Small intestine (tissue), 7 donors: ENCODE results near the gene NDUFC2. TPM values are rescaled to one million over a fixed set of nuclear protein-coding genes. Genes with fewer than 3 reads are reported as not detected.
"Not testable (repeated sequence)": the region's sequence is repeated elsewhere in the genome, so short reads cannot be mapped to it uniquely, and the experiment has no call there.

ENCODE experiments used
- DNase-seq, 2 donors: peaks; one replicate each; pipeline versions ENCODE4 v3.0.0 to v3.0.0-alpha.2; 2013
- FAIRE-seq: peaks from 2 replicates; lab custom pipeline; 2012; peaks lifted over from hg19 to GRCh38; lab: Jason Lieb, UNC
- H3K27ac ChIP-seq, 3 donors: one replicate each; pipeline ENCODE4 v1.5.1; 2013; ENCODE audit warnings: low read length in 2 of 3, mild to moderate bottlenecking in 2 of 3, control low read depth in 1 of 3, inconsistent platforms in 1 of 3, low read depth in 1 of 3, moderate library complexity in 1 of 3
- H3K27me3 ChIP-seq, 3 donors: one replicate each; pipeline ENCODE4 v1.6.1; 2013; ENCODE audit warnings: low read length in 3 of 3, inconsistent platforms in 1 of 3; ENCODE audit not compliant: control insufficient read depth in 3 of 3, insufficient read depth in 3 of 3
- H3K36me3 ChIP-seq, 3 donors: one replicate each; pipeline ENCODE4 v1.6.1; 2013; ENCODE audit warnings: low read length in 3 of 3, inconsistent platforms in 1 of 3, low read depth in 1 of 3, mild to moderate bottlenecking in 1 of 3, moderate library complexity in 1 of 3; ENCODE audit not compliant: control insufficient read depth in 3 of 3, insufficient read depth in 2 of 3
- H3K4me1 ChIP-seq, 3 donors: one replicate each; pipeline ENCODE4 v1.6.1; 2013; ENCODE audit warnings: low read length in 2 of 3, inconsistent platforms in 1 of 3, low read depth in 1 of 3, mild to moderate bottlenecking in 1 of 3, moderate library complexity in 1 of 3; ENCODE audit not compliant: control insufficient read depth in 3 of 3, insufficient read depth in 2 of 3
- H3K4me3 ChIP-seq, 3 donors: one replicate each; pipeline ENCODE4 v1.5.1; 2013; ENCODE audit warnings: low read length in 3 of 3, control low read depth in 1 of 3, inconsistent platforms in 1 of 3, low read depth in 1 of 3, mild to moderate bottlenecking in 1 of 3, moderate library complexity in 1 of 3
- H3K9me3 ChIP-seq, 2 donors: one replicate each; pipeline ENCODE4 v1.6.1; 2013; ENCODE audit warnings: low read depth in 1 of 2, low read length in 1 of 2; ENCODE audit not compliant: control insufficient read depth in 2 of 2, insufficient read depth in 1 of 2
- WGBS, 3 donors: extraction: QIAGEN DNeasy Blood & Tissue Kit; methylation state at CpG; one replicate each; pipeline ENCODE4 v1.1.7; 2013; 5-methylcytosine and 5-hydroxymethylcytosine counted together
- polyA plus RNA-seq, 4 donors: library from polyadenylated mRNA; stranded (reverse) in 3 of 4; unstranded in 1 of 4; fragments of 200-250 nt in 3 of 4; fragments of 120-200 nt in 1 of 4; gene quantifications; one replicate each; pipeline versions ENCODE4 v1.2.1 to v1.2.3, GENCODE V29; 2013
- donor health status: healthy with polysubstance abuse.
- donor health status: control.
- donor health status: control.
- donor health status: Bipolar disorder and iron deficiency.
- donor health status: healthy.

Gene NDUFC2
- polyA plus RNA-seq, 4 donors, result 172 to 381 (median 178) TPM

GRCh38 chr11:78077592-78077991 is 2.1 kb downstream of the NDUFC2 start:
- Histone ChIP-seq H3K36me3 (peaks cover 0 to 15% (median 0%) of the 10 kb centered on the region in 3 donors), H3K4me1 (peaks cover 4 to 24% (median 10%) of the 10 kb centered on the region in 3 donors)
- not testable (repeated sequence) for H3K9me3 ChIP-seq, DNase-seq, FAIRE-seq, H3K4me3 ChIP-seq, H3K27ac ChIP-seq, H3K27me3 ChIP-seq
- 68 to 76% (median 70%) methylated on average over 4 of the region's 4 CpGs for WGBS, 3 donors

GRCh38 chr11:78076733-78077403 is 2.8 kb downstream of the NDUFC2 start:
- Histone ChIP-seq H3K36me3 (peaks cover 0 to 22% (median 0%) of the 10 kb centered on the region in 3 donors), H3K4me3 (no peak overlapping the region), H3K9me3 (no peaks in the 10 kb centered on the region), H3K27me3 (no peaks in the 10 kb centered on the region), H3K4me1 (peaks cover 4 to 24% (median 10%) of the 10 kb centered on the region in 3 donors), H3K27ac (no peak overlapping the region)
- FAIRE-seq (no peak), DNase-seq (no peak)
- 63 to 74% (median 72%) methylated on average over 6 of the region's 6 CpGs for WGBS, 3 donors

DNA sequence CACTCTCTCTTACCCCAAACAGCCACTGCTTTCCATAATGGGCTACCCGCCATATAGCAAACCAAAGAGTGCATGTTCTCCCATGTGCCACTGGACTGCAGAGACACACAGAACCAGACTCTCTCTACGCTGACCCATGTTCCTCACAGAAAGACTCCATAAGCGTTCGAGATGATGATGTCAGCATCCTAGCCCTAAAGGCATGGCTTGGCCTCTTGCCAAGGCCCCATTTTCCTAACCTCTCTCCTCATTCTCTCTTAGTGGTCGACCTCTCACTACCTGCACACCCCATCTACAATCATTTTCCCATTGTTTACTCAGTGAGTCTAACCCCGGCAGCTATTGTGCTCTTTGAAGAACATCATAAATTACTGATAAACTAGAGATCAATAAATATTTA is 4.9 kb downstream of the NDUFC2 start:
- no peak for FAIRE-seq
- Histone ChIP-seq H3K27me3 (no peaks in the 10 kb centered on the region), H3K4me1 (peaks cover 4 to 24% (median 6%) of the 10 kb centered on the region in 3 donors), H3K27ac (no peak overlapping the region), H3K36me3 (peaks cover 4 to 31% (median 11%) of the 10 kb centered on the region in 3 donors), H3K9me3 (no peaks in the 10 kb centered on the region), H3K4me3 (no peak overlapping the region)
- WGBS, 3 donors, result 54 to 79% (median 57%) methylated on average over 6 of the region's 6 CpGs
- DNase-seq, result no peak

- no peak overlapping the region for H3K4me3 ChIP-seq
- WGBS, 3 donors, result 95% methylated on average over 4 of the region's 4 CpGs
- H3K9me3 ChIP-seq, result no peaks in the 10 kb centered on the region
- H3K36me3 ChIP-seq, result peaks cover 4 to 39% (median 11%) of the 10 kb centered on the region in 3 donors
- FAIRE-seq (no peak), DNase-seq (peak in 1 of 2 donors; percentile 45)
- H3K27ac ChIP-seq, result no peak overlapping the region
- peaks cover 0 to 18% (median 1%) of the 10 kb centered on the region in 3 donors for H3K4me1 ChIP-seq
- no peaks in the 10 kb centered on the region for H3K27me3 ChIP-seq
Observed at GRCh38 chr11:78072455-78072854, 7.2 kb downstream of the NDUFC2 start.

DNA sequence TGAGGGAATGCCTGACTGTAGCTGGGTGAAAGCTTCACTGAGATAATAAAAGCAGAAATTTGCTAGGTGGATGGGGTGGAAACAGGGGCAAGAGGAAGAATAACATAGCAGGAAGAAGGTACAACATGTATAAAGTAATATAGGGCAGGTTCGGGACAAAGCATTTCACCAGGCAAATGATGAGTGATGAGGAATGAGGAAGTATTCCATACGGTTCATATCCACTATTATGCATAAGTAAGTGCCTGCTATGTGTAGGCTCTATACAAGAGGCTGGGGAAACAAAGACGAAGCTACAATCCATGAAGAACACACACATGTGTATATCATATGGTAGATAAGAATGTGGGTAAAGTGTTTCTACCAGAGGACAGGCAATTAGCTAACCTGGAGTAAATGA is 7.9 kb downstream of the NDUFC2 start:
- no peak overlapping the region for H3K4me3 ChIP-seq
- FAIRE-seq, result no peak
- peaks cover 4 to 37% (median 11%) of the 10 kb centered on the region in 3 donors for H3K36me3 ChIP-seq
- no peaks in the 10 kb centered on the region for H3K27me3 ChIP-seq
- WGBS, 3 donors, result 71 to 77% (median 72%) methylated on average over 3 of the region's 3 CpGs
- no peak overlapping the region for H3K27ac ChIP-seq
- peaks cover 0 to 10% (median under 1%) of the 10 kb centered on the region in 3 donors for H3K4me1 ChIP-seq
- no peak for DNase-seq
- H3K9me3 ChIP-seq, result no peaks in the 10 kb centered on the region

DNA sequence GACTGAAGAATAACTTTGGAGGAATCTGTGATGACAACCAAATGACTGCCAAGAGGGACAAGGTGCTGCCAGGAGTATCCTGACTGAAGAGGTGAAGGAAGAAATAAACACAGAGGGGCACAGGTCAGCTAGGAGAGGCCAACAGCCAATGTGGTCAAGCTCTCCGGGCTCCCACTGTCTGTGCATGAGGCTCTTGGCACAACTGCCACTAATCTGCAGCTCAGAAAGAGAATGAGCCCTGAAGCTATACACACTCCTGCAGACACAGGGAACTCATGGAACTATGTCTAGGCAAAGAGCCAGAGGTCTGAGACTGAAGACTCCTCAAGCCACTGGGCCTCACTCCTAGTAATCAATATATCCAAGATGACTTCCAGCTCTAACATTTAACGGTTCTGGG is 9.0 kb downstream of the NDUFC2 start:
- DNase-seq (no peak), FAIRE-seq (no peak)
- 89 to 94% (median 91%) methylated on average over 2 of the region's 2 CpGs for WGBS, 3 donors
- Histone ChIP-seq H3K27me3 (no peaks in the 10 kb centered on the region), H3K36me3 (peaks cover 4 to 36% (median 11%) of the 10 kb centered on the region in 3 donors), H3K4me1 (peaks cover 0 to 4% (median 0%) of the 10 kb centered on the region in 3 donors), H3K27ac (no peak overlapping the region), H3K4me3 (no peak overlapping the region), H3K9me3 (no peaks in the 10 kb centered on the region)

DNA sequence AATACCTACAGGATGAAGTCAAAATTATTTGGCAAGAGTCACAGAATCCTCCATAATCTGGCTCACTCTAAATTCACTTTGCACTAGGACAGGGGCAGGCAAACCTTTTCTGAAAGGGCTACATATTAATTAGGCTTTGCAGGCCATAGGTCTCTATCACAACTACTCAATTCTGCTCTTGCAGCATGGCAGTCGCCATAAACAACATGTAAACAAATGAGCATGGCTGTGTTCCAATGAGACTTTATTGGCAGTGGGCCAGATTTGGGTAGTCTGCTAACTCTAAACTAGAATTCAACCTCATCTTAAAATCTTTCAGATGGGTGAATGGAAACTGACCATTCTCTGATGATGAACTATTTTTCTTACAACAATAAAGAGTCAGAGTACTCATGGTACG is 10.2 kb downstream of the NDUFC2 start:
- no peak overlapping the region for H3K27ac ChIP-seq
- peak in 1 of 2 donors; percentile 61 for DNase-seq
- 48 to 60% (median 56%) methylated on average over 2 of the region's 2 CpGs for WGBS, 3 donors

DNA sequence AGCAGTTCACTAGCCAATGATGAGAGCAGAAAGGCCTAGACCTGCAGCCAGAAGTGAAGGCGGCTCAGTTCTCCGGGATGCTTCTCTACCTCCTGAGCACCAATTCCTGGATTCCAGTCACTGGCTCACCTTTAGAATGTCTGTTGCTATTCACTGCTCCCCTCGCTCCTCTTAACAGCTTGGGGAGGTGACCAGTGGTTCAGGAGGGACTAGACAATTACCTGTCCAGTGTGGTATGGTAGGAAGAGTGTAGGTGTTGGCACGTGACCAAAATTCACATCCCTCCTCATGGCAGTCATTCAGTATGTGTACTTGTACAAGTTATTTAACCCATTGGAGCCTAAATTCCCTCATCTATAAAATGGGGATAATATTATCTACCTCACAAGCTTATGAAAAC is 12.0 kb downstream of the NDUFC2 start:
- H3K36me3 ChIP-seq, result peaks cover 4 to 43% (median 11%) of the 10 kb centered on the region in 3 donors
- WGBS, 3 donors, result 93 to 97% (median 97%) methylated on average over 4 of the region's 4 CpGs
- H3K4me3 ChIP-seq, result no peak overlapping the region
- DNase-seq (no peak), FAIRE-seq (no peak)
- no peak overlapping the region for H3K27ac ChIP-seq
- H3K9me3 ChIP-seq, result no peaks in the 10 kb centered on the region
- no peaks in the 10 kb centered on the region for H3K4me1 ChIP-seq
- H3K27me3 ChIP-seq, result no peaks in the 10 kb centered on the region

More for the DNA sequence above, 10.2 kb downstream of the NDUFC2 start:
- Histone ChIP-seq H3K36me3 (peaks cover 4 to 37% (median 11%) of the 10 kb centered on the region in 3 donors), H3K9me3 (no peaks in the 10 kb centered on the region), H3K4me1 (no peaks in the 10 kb centered on the region), H3K4me3 (no peak overlapping the region), H3K27me3 (no peaks in the 10 kb centered on the region)
- no peak for FAIRE-seq
